Endothelial cell of umbilical vein (primary cell): ENCODE results near the gene BBLN. TPM values are rescaled to one million over a fixed set of nuclear protein-coding genes. Genes with fewer than 3 reads are reported as not detected.

Experiments used
- BruUV-seq: library from RNA; stranded (reverse); fragments of 400-500 nt; replicated peaks from 2 replicates; lab custom pipeline; 2021; lab: Mats Ljungman, UMichigan
- CTCF ChIA-PET: fragments of 300-600, 350-600 bp; sonication (Branson Sonifier 250); formaldehyde crosslinking; loops from one replicate; lab custom pipeline; 2021; ENCODE audit warnings: antibody characterized with exemption, inconsistent platforms; lab: Charles Lee
- POLR2A ChIA-PET: fragments of 300-600, 350-600 bp; sonication (Branson Sonifier 250); formaldehyde crosslinking; loops from one replicate; lab custom pipeline; 2021; ENCODE audit warnings: antibody characterized with exemption, inconsistent platforms; lab: Charles Lee
- DNase-seq: peaks from one replicate; pipeline ENCODE4 v3.0.0-alpha.2; 2011; ENCODE audit warnings: low read depth, low spot score
- FAIRE-seq: peaks from 2 replicates; lab custom pipeline; 2011; peaks lifted over from hg19 to GRCh38; lab: Jason Lieb, UNC
- H2AFZ ChIP-seq: 2 replicates; pipeline ENCODE4 v1.6.0; 2012; ENCODE audit warnings: low read depth, low read length, control low read depth, inconsistent platforms
- H3K27ac ChIP-seq: 2 replicates; pipeline ENCODE4 v1.5.1; 2011; ENCODE audit warnings: low read depth, mild to moderate bottlenecking, control low read depth, low read length, moderate library complexity; ENCODE audit not compliant: insufficient read depth
- H3K27me3 ChIP-seq, 2 experiments: 2 replicates each; pipeline versions ENCODE4 v1.6.0 to v1.6.1; 2011; ENCODE audit warnings: low read length in 2 of 2, mixed read lengths in 1 of 2; ENCODE audit not compliant: control insufficient read depth in 2 of 2, insufficient read depth in 2 of 2
- H3K36me3 ChIP-seq, 2 experiments: 2 replicates in 1 of 2; 3 replicates in 1 of 2; pipeline ENCODE4 v1.5.1; 2011; ENCODE audit warnings: low read length in 2 of 2, mild to moderate bottlenecking in 1 of 2, moderate library complexity in 1 of 2; ENCODE audit not compliant: control insufficient read depth in 2 of 2, insufficient read depth in 2 of 2; ENCODE audit errors: extremely low read depth in 1 of 2
- H3K4me1 ChIP-seq: 3 replicates; pipeline ENCODE4 v1.5.1; 2011; ENCODE audit warnings: mild to moderate bottlenecking, low read length; ENCODE audit not compliant: control insufficient read depth, insufficient read depth; ENCODE audit errors: extremely low read depth
- H3K4me2 ChIP-seq: 2 replicates; pipeline ENCODE4 v1.6.1; 2011; ENCODE audit warnings: low read length, control low read depth, mixed read lengths; ENCODE audit not compliant: insufficient read depth
- H3K4me3 ChIP-seq, 3 experiments: fragments of 200-600 bp in 1 of 3; sonication (generic), shearing (Covaris generic) in 1 of 3; replicated peaks in 1 of 3; 2 replicates each; pipeline ENCODE4 v1.5.1; 2011 to 2016; ENCODE audit warnings: control low read depth in 3 of 3, low read length in 3 of 3, mild to moderate bottlenecking in 2 of 3, inconsistent platforms in 1 of 3, low read depth in 1 of 3, moderate library complexity in 1 of 3; ENCODE audit not compliant: insufficient read depth in 1 of 3
- H3K79me2 ChIP-seq: 2 replicates; pipeline ENCODE4 v1.6.0; 2012; ENCODE audit warnings: low read length, inconsistent platforms; ENCODE audit not compliant: control insufficient read depth, insufficient read depth
- H3K9ac ChIP-seq: replicated peaks from 2 replicates; pipeline ENCODE3; 2011; ENCODE audit warnings: low read length, control low read depth; ENCODE audit not compliant: insufficient read depth; ENCODE audit errors: extremely low read depth
- H3K9me1 ChIP-seq: replicated peaks from 3 replicates; pipeline ENCODE4 v1.6.0; 2011; ENCODE audit warnings: mild to moderate bottlenecking, low read length; ENCODE audit not compliant: control insufficient read depth, insufficient read depth; ENCODE audit errors: extremely low read depth
- H3K9me3 ChIP-seq: replicated peaks from 2 replicates; pipeline ENCODE4 v1.5.1; 2012; ENCODE audit warnings: low read length, inconsistent platforms; ENCODE audit not compliant: control insufficient read depth, insufficient read depth
- H4K20me1 ChIP-seq: replicated peaks from 2 replicates; pipeline ENCODE3; 2011; ENCODE audit warnings: mild to moderate bottlenecking, low read length; ENCODE audit not compliant: control insufficient read depth, insufficient read depth; ENCODE audit errors: extremely low read depth
- CTCF ChIP-seq, 2 donors: IDR thresholded peaks; 1 replicate in 1 of 2; 2 replicates in 1 of 2; pipeline ENCODE4 v1.5.1; 2011; ENCODE audit warnings: low read length in 2 of 2, mild to moderate bottlenecking in 2 of 2, moderate library complexity in 2 of 2, control low read depth in 1 of 2, inconsistent platforms in 1 of 2, low read depth in 1 of 2; ENCODE audit not compliant: insufficient read depth in 1 of 2; ENCODE audit errors: extremely low read depth in 1 of 2
- GATA2 ChIP-seq: IDR thresholded peaks from 2 replicates; pipeline ENCODE4 v1.7.0; 2011; ENCODE audit warnings: low read depth, mild to moderate bottlenecking, moderate library complexity, mixed read lengths, low read length; ENCODE audit not compliant: insufficient read length, insufficient read depth
- POLR2AphosphoS5 ChIP-seq: IDR thresholded peaks from 2 replicates; pipeline ENCODE4 v1.6.1; 2012; ENCODE audit warnings: low read depth, mild to moderate bottlenecking, control low read depth, low read length, moderate library complexity; ENCODE audit not compliant: insufficient read depth
- dilution Hi-C: fragments of 300-500 bp; cut with MboI; formaldehyde crosslinking; loops from one replicate; pipeline ENCODE4 v1.15.0; 2019; ENCODE audit warnings: low sequenced_read_pairs; ENCODE audit not compliant: extremely low pct_ligation_motif_present
- intact Hi-C: fragments of 100-400 bp; cut with micrococcal nuclease; formaldehyde crosslinking; loops from one replicate; pipeline ENCODE4 v1.10.0; 2022
- polyA plus RNA-seq, 4 experiments: library from polyadenylated mRNA; depleted of rRNA in 3 of 4; stranded (reverse) in 3 of 4; unstranded in 1 of 4; fragments of >200 nt; gene quantifications; 2 replicates each; pipeline versions ENCODE4 v1.2.1 to v1.2.3, GENCODE V29; 2011 to 2012; ENCODE audit warnings: missing spikeins in 1 of 4
- total RNA-seq: library from RNA; stranded (reverse); gene quantifications from 2 replicates; pipeline ENCODE4 v1.2.3, GENCODE V29; 2021

BBLN gene
- total and polyA plus RNA-seq, 2 donors (not counting 3 experiments of a cell fraction or from before 2014, with no cell fraction given), result 51.0 to 124 TPM

GRCh38 chr9:128163027-128163515, 3.0 kb downstream of the BBLN start:
- H4K20me1 ChIP-seq, result no peaks in the 10 kb centered on the region
- no peak overlapping the region for H3K9ac ChIP-seq
- H3K9me3 ChIP-seq, result no peaks in the 10 kb centered on the region
- dilution Hi-C loops, result no loop called here
- BruUV-seq, result no TSS peak
- no peak overlapping the region for H3K4me2 ChIP-seq
- TF ChIP-seq POLR2AphosphoS5, result peak; percentile 12
- no peak for TF ChIP-seq CTCF (IDR thresholded peaks at IDR 0.05; ENCODE audit: extremely low read depth in 1 of 2, insufficient read depth in 1 of 2, low read depth in 1 of 2, low read length in 2 of 2)
- no peak overlapping the region for H2AFZ ChIP-seq
- peaks cover 4 to 47% of the 10 kb centered on the region in 2 experiments for H3K36me3 ChIP-seq
- H3K27me3 ChIP-seq, result no peaks in the 10 kb centered on the region
- POLR2A ChIA-PET, result no interaction called here
- H3K79me2 ChIP-seq, result no peaks in the 10 kb centered on the region
- no peak overlapping the region for H3K27ac ChIP-seq
- H3K9me1 ChIP-seq, result no peaks in the 10 kb centered on the region
- intact Hi-C loops, result no loop called here
- DNase-seq (no peak), FAIRE-seq (no peak)
- H3K4me3 ChIP-seq, result no peak overlapping the region
- peaks cover 11% of the 10 kb centered on the region for H3K4me1 ChIP-seq
- CTCF ChIA-PET, result no interaction called here

- no peaks in the 10 kb centered on the region for H4K20me1 ChIP-seq
- H3K36me3 ChIP-seq, result peaks cover 7 to 48% of the 10 kb centered on the region in 2 experiments
- DNase-seq, result no peak
- FAIRE-seq, result no peak
- no peaks in the 10 kb centered on the region for H3K9me3 ChIP-seq
- POLR2A ChIA-PET, result no interaction called here
- BruUV-seq, result TSS peak; percentile 24
- CTCF ChIA-PET, result interaction anchor here (2.0 kb wide), 1 partner anchor 39 kb away, joined by 4 read pairs; no protein-coding TSS in a partner anchor
- no peaks in the 10 kb centered on the region for H3K27me3 ChIP-seq
- H3K4me1 ChIP-seq, result peaks cover 11% of the 10 kb centered on the region
- H3K9me1 ChIP-seq, result no peaks in the 10 kb centered on the region
- dilution Hi-C loops (no loop called here), intact Hi-C loops (no loop called here)
- H3K4me3 ChIP-seq, result no peak overlapping the region
- no peak overlapping the region for H3K9ac ChIP-seq
- H3K79me2 ChIP-seq, result no peaks in the 10 kb centered on the region
- no peak overlapping the region for H2AFZ ChIP-seq
- no peak for TF ChIP-seq GATA2
- H3K27ac ChIP-seq, result no peak overlapping the region
- no peak overlapping the region for H3K4me2 ChIP-seq
These were observed 3.6 kb downstream of the BBLN start for GRCh38 chr9:128163523-128164306.
